GM12878 (cell line): ENCODE data around the gene NKX2-8. TPM values are rescaled to one million over a fixed set of nuclear protein-coding genes. Genes with fewer than 3 reads are reported as not detected.

ENCODE experiments used
- ATAC-seq: fragments of 200-7000 bp; cut with Tn5 transposase; 3 replicates; pipeline ENCODE4 v1.9.1; 2020; ENCODE audit warnings: mild to moderate bottlenecking, moderate library complexity
- BruUV-seq: library from RNA; stranded (reverse); fragments of 400-500 nt; replicated peaks from 2 replicates; lab custom pipeline; 2021; lab: Mats Ljungman, UMichigan
- CTCF ChIA-PET: fragments of 300-600 bp; sonication (Branson Sonifier 250); formaldehyde crosslinking; extraction: SDS; loops from one replicate; lab custom pipeline; 2021; ENCODE audit warnings: inconsistent platforms; lab: Yijun Ruan, JAX
- POLR2A ChIA-PET: fragments of 350-600 bp; formaldehyde crosslinking; extraction: SDS; loops from one replicate; lab custom pipeline; 2021; ENCODE audit warnings: inconsistent platforms; lab: Charles Lee
- RAD21 ChIA-PET: fragments of 300-600 bp; sonication (Branson Sonifier 250); formaldehyde crosslinking; loops from one replicate; lab custom pipeline; 2023; ENCODE audit warnings: antibody characterized with exemption; ENCODE audit not compliant: unreplicated experiment; lab: Charles Lee
- SMC1A ChIA-PET: fragments of 300-600 bp; sonication (Branson Sonifier 250); formaldehyde crosslinking; loops from one replicate; lab custom pipeline; 2023; ENCODE audit not compliant: unreplicated experiment, uncharacterized antibody; lab: Charles Lee
- DNase-seq: peaks from one replicate; pipeline ENCODE4 v3.0.0-alpha.2; 2011; ENCODE audit warnings: low read depth, low spot score
- FAIRE-seq: peaks from 3 replicates; lab custom pipeline; 2011; peaks lifted over from hg19 to GRCh38; lab: Jason Lieb, UNC
- H2AFZ ChIP-seq: 2 replicates; pipeline ENCODE4 v1.6.0; 2011; ENCODE audit warnings: low read depth, low read length, control low read depth; ENCODE audit not compliant: control insufficient read depth
- H3K27ac ChIP-seq: 2 replicates; pipeline ENCODE4 v1.5.1; 2011; ENCODE audit warnings: control low read depth; ENCODE audit not compliant: control insufficient read depth, insufficient read depth
- H3K27me3 ChIP-seq, 2 experiments: replicated peaks in 1 of 2; 2 replicates each; pipeline versions ENCODE4 v1.6.0 to v1.6.1; 2011; ENCODE audit warnings: low read length in 1 of 2; ENCODE audit not compliant: control insufficient read depth in 2 of 2, insufficient read depth in 2 of 2
- H3K36me3 ChIP-seq, 2 experiments: 2 replicates each; pipeline ENCODE4 v1.5.1; 2011; ENCODE audit warnings: low read length in 1 of 2; ENCODE audit not compliant: control insufficient read depth in 2 of 2, insufficient read depth in 2 of 2
- H3K4me1 ChIP-seq: 2 replicates; pipeline ENCODE4 v1.6.1; 2011; ENCODE audit warnings: mild to moderate bottlenecking, low read length, moderate library complexity, mixed read lengths; ENCODE audit not compliant: control insufficient read depth, insufficient read depth
- H3K4me2 ChIP-seq: 2 replicates; pipeline ENCODE4 v1.6.0; 2011; ENCODE audit warnings: control low read depth; ENCODE audit not compliant: control insufficient read depth, insufficient read depth
- H3K4me3 ChIP-seq: fragments of 200-600 bp; sonication (generic); 2 replicates; pipeline ENCODE4 v1.5.1; 2016
- H3K79me2 ChIP-seq: 2 replicates; pipeline ENCODE4 v1.6.0; 2011; ENCODE audit warnings: low read length; ENCODE audit not compliant: control insufficient read depth, insufficient read depth
- H3K9ac ChIP-seq: 2 replicates; pipeline ENCODE4 v1.8.0; 2011; ENCODE audit warnings: low read length, control low read depth, mixed read lengths; ENCODE audit not compliant: control insufficient read depth, insufficient read depth
- H3K9me3 ChIP-seq: replicated peaks from 3 replicates; pipeline ENCODE4 v1.5.1; 2011; ENCODE audit warnings: mild to moderate bottlenecking, low read length; ENCODE audit not compliant: control insufficient read depth, insufficient read depth
- H4K20me1 ChIP-seq: 2 replicates; pipeline ENCODE4 v1.6.0; 2011; ENCODE audit not compliant: control insufficient read depth, insufficient read depth
- BACH1 ChIP-seq: fragments of 450-650 bp; IDR thresholded peaks from 2 replicates; pipeline ENCODE4 v1.6.1; 2017; ENCODE audit warnings: mild to moderate bottlenecking, borderline replicate concordance
- PAX5 ChIP-seq: IDR thresholded peaks from 2 replicates; pipeline ENCODE4 v1.6.1; 2011; ENCODE audit warnings: low read depth, low read length, borderline replicate concordance
- RAD21 ChIP-seq: IDR thresholded peaks from 2 replicates; pipeline ENCODE4 v1.6.1; 2011; ENCODE audit warnings: mild to moderate bottlenecking, low read depth, low read length, moderate library complexity; ENCODE audit not compliant: insufficient read depth
- SMC3 ChIP-seq: IDR thresholded peaks from 2 replicates; pipeline ENCODE4 v1.6.1; 2011; ENCODE audit warnings: low read length, improper control_type of control experiment, borderline replicate concordance
- SPI1 ChIP-seq: IDR thresholded peaks from 2 replicates; pipeline ENCODE4 v1.6.1; 2011; ENCODE audit warnings: low read depth, mild to moderate bottlenecking, low read length, moderate library complexity, borderline replicate concordance; ENCODE audit not compliant: insufficient read depth
- YY1 ChIP-seq: IDR thresholded peaks from 2 replicates; pipeline ENCODE4 v1.6.1; 2011; ENCODE audit warnings: low read depth, mild to moderate bottlenecking, low read length
- ZNF384 ChIP-seq: IDR thresholded peaks from 2 replicates; pipeline ENCODE4 v1.6.1; 2012; ENCODE audit warnings: low read depth, mild to moderate bottlenecking, low read length, improper control_type of control experiment, borderline replicate concordance
- WGBS: methylation state at CpG from one replicate; pipeline ENCODE4 v1.1.6; 2016; ENCODE audit warnings: low lambda C conversion rate; ENCODE audit not compliant: insufficient replicate concordance, insufficient coverage; ENCODE audit errors: missing lambda C conversion rate; 5-methylcytosine and 5-hydroxymethylcytosine counted together
- in situ Hi-C: fragments of 300-500 bp; cut with MboI; formaldehyde crosslinking; loops from 9 replicates; pipeline ENCODE4 v1.14.3; 2018; ENCODE audit warnings: mixed read lengths
- intact Hi-C: fragments of 100-400 bp; cut with micrococcal nuclease; formaldehyde crosslinking; loops from one replicate; pipeline ENCODE4 v1.14.2; 2022; ENCODE audit not compliant: unreplicated experiment
- polyA plus RNA-seq, 11 experiments: library from polyadenylated mRNA; depleted of rRNA in 4 of 11; unstranded in 6 of 11; stranded (reverse) in 5 of 11; fragments of >200 nt; fragmentation: Nextera tagmentation in 4 of 11; fragmentation: Illumina TruSeq in 1 of 11; extraction: Ambion mirVana in 4 of 11; extraction: Trizol in 1 of 11; gene quantifications; 1 replicate in 1 of 11; 2 replicates in 10 of 11; pipeline versions ENCODE4 v1.2.1 to v1.2.3, GENCODE V29; 2011 to 2016; ENCODE audit warnings: inconsistent platforms in 2 of 11, missing spikeins in 2 of 11, low read depth in 1 of 11
- total RNA-seq, 4 experiments: library from RNA; depleted of rRNA in 3 of 4; stranded (reverse); fragments of >200 nt in 3 of 4; fragmentation: Illumina TruSeq in 1 of 4; extraction: Trizol in 1 of 4; gene quantifications; 2 replicates each; pipeline versions ENCODE4 v1.2.1 to v1.2.3, GENCODE V29; 2013 to 2021
- TF ChIP-seq, protein P1 (sequence below), 3 experiments: IDR thresholded peaks in 2 of 3; conservative IDR thresholded peaks in 1 of 3; 2 replicates each; pipeline ENCODE4 v1.5.1; 2011; ENCODE audit warnings: low read depth in 3 of 3, low read length in 3 of 3, mild to moderate bottlenecking in 3 of 3, control low read depth in 2 of 3, moderate library complexity in 2 of 3, inconsistent platforms in 1 of 3, mixed read lengths in 1 of 3; ENCODE audit not compliant: control insufficient read depth in 2 of 3, insufficient read depth in 1 of 3; ENCODE audit errors: extremely low read depth in 1 of 3
- TF ChIP-seq, protein P2 (sequence below): IDR thresholded peaks from 2 replicates; pipeline ENCODE4 v1.6.1; 2011; ENCODE audit warnings: borderline replicate concordance, low read depth, mild to moderate bottlenecking, moderate library complexity, mixed read lengths, low read length; ENCODE audit not compliant: insufficient read depth; ENCODE audit errors: extremely low read length
- TF ChIP-seq, protein P3 (sequence below): fragments of 450-650 bp; IDR thresholded peaks from 2 replicates; pipeline ENCODE4 v1.6.1; 2017; ENCODE audit warnings: borderline replicate concordance
- TF ChIP-seq, protein P4 (sequence below): IDR thresholded peaks from 2 replicates; pipeline ENCODE4 v1.6.1; 2011; ENCODE audit warnings: low read depth, mild to moderate bottlenecking, low read length, moderate library complexity, borderline replicate concordance; ENCODE audit errors: extremely low read depth

The NKX2-8 gene
- total and polyA plus RNA-seq, 10 of the 15 experiments (the other 5 are each of a cell fraction or from before 2014, with no cell fraction given): not detected

DNA sequence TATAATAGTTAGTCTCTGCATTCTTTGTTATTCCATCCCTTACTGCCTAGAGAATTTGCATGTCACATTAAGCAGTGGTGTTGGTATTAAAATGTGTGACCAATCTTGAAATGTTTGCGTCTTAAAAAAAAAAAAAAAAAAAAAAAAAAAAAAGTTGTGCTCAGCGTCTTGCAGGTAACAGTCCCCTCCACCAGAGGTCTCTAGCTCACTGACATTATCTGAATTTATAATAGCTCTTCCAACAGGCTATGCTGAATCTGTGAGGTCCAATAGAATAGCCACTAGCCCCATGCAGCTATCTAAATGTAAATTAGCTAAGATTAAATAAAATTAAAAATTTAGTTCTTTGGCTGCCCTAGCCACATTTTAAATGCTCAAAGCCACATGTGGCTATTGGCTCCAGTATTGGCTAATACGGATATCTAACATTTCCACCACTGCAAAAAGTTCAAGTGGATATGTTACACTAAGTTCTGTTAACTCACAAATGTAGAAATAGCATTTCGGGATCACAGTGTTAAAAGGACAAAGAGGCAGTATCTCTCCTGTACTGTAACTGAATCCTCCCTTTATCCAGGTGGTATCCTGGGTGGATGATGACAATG, 28.7 kb downstream of the NKX2-8 start:
- RAD21 ChIA-PET: interaction anchor here (0.7 to 4.9 kb wide), 11 partner anchors 50 to 596 kb away, joined by 3 to 62 read pairs (median 3); no protein-coding TSS in a partner anchor
- CTCF ChIA-PET: interaction anchor here (0.6 to 5.1 kb wide), 36 partner anchors 8 to 754 kb away, joined by 3 to 134 read pairs (median 4); no protein-coding TSS in a partner anchor
- DNase-seq (no peak), FAIRE-seq (peak; percentile 78), ATAC-seq (peak; percentile 73)
- no peaks in the 10 kb centered on the region for H3K9me3 ChIP-seq
- no peak overlapping the region for H2AFZ ChIP-seq
- H3K79me2 ChIP-seq: no peaks in the 10 kb centered on the region
- no peak overlapping the region for H3K4me3 ChIP-seq
- SMC1A ChIA-PET: interaction anchor here (0.6 to 4.1 kb wide), 21 partner anchors 8 to 678 kb away, joined by 3 to 50 read pairs (median 5); no protein-coding TSS in a partner anchor
- no peaks in the 10 kb centered on the region for H4K20me1 ChIP-seq
- H3K4me1 ChIP-seq: no peaks in the 10 kb centered on the region
- no TSS peak for BruUV-seq
- POLR2A ChIA-PET: no interaction called here
- in situ Hi-C loops (loop anchor here (10.0 kb wide), 2 partner anchors 601 to 669 kb away; no protein-coding TSS in a partner anchor), intact Hi-C loops (loop anchor here (1.0 to 5.0 kb wide), 3 partner anchors 52 to 594 kb away; no protein-coding TSS in a partner anchor)
- no peak overlapping the region for H3K4me2 ChIP-seq
- no peak for TF ChIP-seq SPI1
- no peak for TF ChIP-seq PAX5
- TF ChIP-seq ZNF384: peak; percentile 99
- no peak for TF ChIP-seq BACH1
- TF ChIP-seq, protein P1, sequence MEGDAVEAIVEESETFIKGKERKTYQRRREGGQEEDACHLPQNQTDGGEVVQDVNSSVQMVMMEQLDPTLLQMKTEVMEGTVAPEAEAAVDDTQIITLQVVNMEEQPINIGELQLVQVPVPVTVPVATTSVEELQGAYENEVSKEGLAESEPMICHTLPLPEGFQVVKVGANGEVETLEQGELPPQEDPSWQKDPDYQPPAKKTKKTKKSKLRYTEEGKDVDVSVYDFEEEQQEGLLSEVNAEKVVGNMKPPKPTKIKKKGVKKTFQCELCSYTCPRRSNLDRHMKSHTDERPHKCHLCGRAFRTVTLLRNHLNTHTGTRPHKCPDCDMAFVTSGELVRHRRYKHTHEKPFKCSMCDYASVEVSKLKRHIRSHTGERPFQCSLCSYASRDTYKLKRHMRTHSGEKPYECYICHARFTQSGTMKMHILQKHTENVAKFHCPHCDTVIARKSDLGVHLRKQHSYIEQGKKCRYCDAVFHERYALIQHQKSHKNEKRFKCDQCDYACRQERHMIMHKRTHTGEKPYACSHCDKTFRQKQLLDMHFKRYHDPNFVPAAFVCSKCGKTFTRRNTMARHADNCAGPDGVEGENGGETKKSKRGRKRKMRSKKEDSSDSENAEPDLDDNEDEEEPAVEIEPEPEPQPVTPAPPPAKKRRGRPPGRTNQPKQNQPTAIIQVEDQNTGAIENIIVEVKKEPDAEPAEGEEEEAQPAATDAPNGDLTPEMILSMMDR (IDR thresholded peaks at IDR 0.05 in 2 of 3, conservative IDR thresholded peaks at IDR 0.05 in 1 of 3; ENCODE audit: control insufficient read depth in 2 of 3, extremely low read depth in 1 of 3, insufficient read depth in 1 of 3, low read depth in 3 of 3, low read length in 3 of 3): peak; percentile 48 to 71 (median 62); a peak in 5 of 6 replicates
- TF ChIP-seq, protein P2, sequence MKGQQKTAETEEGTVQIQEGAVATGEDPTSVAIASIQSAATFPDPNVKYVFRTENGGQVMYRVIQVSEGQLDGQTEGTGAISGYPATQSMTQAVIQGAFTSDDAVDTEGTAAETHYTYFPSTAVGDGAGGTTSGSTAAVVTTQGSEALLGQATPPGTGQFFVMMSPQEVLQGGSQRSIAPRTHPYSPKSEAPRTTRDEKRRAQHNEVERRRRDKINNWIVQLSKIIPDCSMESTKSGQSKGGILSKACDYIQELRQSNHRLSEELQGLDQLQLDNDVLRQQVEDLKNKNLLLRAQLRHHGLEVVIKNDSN: no peak
- TF ChIP-seq, protein P3, sequence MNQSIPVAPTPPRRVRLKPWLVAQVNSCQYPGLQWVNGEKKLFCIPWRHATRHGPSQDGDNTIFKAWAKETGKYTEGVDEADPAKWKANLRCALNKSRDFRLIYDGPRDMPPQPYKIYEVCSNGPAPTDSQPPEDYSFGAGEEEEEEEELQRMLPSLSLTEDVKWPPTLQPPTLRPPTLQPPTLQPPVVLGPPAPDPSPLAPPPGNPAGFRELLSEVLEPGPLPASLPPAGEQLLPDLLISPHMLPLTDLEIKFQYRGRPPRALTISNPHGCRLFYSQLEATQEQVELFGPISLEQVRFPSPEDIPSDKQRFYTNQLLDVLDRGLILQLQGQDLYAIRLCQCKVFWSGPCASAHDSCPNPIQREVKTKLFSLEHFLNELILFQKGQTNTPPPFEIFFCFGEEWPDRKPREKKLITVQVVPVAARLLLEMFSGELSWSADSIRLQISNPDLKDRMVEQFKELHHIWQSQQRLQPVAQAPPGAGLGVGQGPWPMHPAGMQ: no peak
- TF ChIP-seq YY1: 0 out of 2 replicates have a peak, but pooled peaks have one; percentile 44
- peak; percentile 61 for TF ChIP-seq RAD21
- peak; percentile 84 for TF ChIP-seq SMC3
- TF ChIP-seq, protein P4, sequence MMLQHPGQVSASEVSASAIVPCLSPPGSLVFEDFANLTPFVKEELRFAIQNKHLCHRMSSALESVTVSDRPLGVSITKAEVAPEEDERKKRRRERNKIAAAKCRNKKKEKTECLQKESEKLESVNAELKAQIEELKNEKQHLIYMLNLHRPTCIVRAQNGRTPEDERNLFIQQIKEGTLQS: no peak
- H3K9ac ChIP-seq: no peak overlapping the region
- H3K27me3 ChIP-seq: no peaks in the 10 kb centered on the region
- no peaks in the 10 kb centered on the region for H3K36me3 ChIP-seq
- no peak overlapping the region for H3K27ac ChIP-seq
- 19% methylated on average over 4 of the region's 4 CpGs for WGBS
